Glutamatergic neuron (in vitro differentiated cells): ENCODE results near the gene PSENEN. TPM values are rescaled to one million over a fixed set of nuclear protein-coding genes. Genes with fewer than 3 reads are reported as not detected.

Experiments
- DNase-seq: peaks from one replicate; pipeline ENCODE4 v3.0.0; 2022
- H3K27ac Mint-ChIP-seq: one replicate; pipeline ENCODE4 v1.8.0; 2020; ENCODE audit warnings: mild to moderate bottlenecking, mixed read lengths, inconsistent platforms; ENCODE audit not compliant: unreplicated experiment
- H3K27me3 Mint-ChIP-seq: one replicate; pipeline ENCODE4 v1.8.0; 2020; ENCODE audit warnings: mild to moderate bottlenecking, moderate library complexity, mixed read lengths, inconsistent platforms; ENCODE audit not compliant: unreplicated experiment
- H3K36me3 Mint-ChIP-seq: one replicate; pipeline ENCODE4 v1.8.0; 2020; ENCODE audit warnings: mild to moderate bottlenecking, mixed read lengths, inconsistent platforms; ENCODE audit not compliant: unreplicated experiment
- H3K4me1 Mint-ChIP-seq: one replicate; pipeline ENCODE4 v1.8.0; 2020; ENCODE audit warnings: mild to moderate bottlenecking, low read depth, mixed read lengths, inconsistent platforms; ENCODE audit not compliant: unreplicated experiment
- H3K4me3 Mint-ChIP-seq: one replicate; pipeline ENCODE4 v1.8.0; 2020; ENCODE audit warnings: mild to moderate bottlenecking, mixed read lengths, inconsistent platforms; ENCODE audit not compliant: unreplicated experiment
- H3K9me3 Mint-ChIP-seq: one replicate; pipeline ENCODE4 v1.8.0; 2020; ENCODE audit warnings: mild to moderate bottlenecking, moderate library complexity, mixed read lengths, inconsistent platforms; ENCODE audit not compliant: unreplicated experiment
- total RNA-seq: library from RNA; stranded (reverse); fragmentation: NEBNext Ultra II Directional; extraction: Animal tissue kit (Norgen Biotek cat#: 25700); gene quantifications from one replicate; pipeline ENCODE4 v1.2.1, GENCODE V29; 2021; ENCODE audit not compliant: unreplicated experiment
- TF ChIP-seq, protein P1 (sequence below): fragments of 200-600 bp; sonication (generic); IDR thresholded peaks from one replicate; pipeline ENCODE4 v1.5.0; 2021; ENCODE audit not compliant: partially characterized antibody, unreplicated experiment

Gene PSENEN
- total RNA-seq, 1 donor from 2014 or later = 109 TPM

GRCh38 chr19:35788205-35788960, 42.9 kb downstream of the PSENEN start:
- Mint-ChIP-seq H3K4me1 (peaks cover 3% of the 10 kb centered on the region), H3K27me3 (peaks cover 6% of the 10 kb centered on the region), H3K36me3 (peaks cover 5% of the 10 kb centered on the region), H3K9me3 (peaks cover 4% of the 10 kb centered on the region), H3K4me3 (no peak overlapping the region), H3K27ac (no peak overlapping the region)
- TF ChIP-seq, protein P1, sequence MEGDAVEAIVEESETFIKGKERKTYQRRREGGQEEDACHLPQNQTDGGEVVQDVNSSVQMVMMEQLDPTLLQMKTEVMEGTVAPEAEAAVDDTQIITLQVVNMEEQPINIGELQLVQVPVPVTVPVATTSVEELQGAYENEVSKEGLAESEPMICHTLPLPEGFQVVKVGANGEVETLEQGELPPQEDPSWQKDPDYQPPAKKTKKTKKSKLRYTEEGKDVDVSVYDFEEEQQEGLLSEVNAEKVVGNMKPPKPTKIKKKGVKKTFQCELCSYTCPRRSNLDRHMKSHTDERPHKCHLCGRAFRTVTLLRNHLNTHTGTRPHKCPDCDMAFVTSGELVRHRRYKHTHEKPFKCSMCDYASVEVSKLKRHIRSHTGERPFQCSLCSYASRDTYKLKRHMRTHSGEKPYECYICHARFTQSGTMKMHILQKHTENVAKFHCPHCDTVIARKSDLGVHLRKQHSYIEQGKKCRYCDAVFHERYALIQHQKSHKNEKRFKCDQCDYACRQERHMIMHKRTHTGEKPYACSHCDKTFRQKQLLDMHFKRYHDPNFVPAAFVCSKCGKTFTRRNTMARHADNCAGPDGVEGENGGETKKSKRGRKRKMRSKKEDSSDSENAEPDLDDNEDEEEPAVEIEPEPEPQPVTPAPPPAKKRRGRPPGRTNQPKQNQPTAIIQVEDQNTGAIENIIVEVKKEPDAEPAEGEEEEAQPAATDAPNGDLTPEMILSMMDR = no peak
- no peak for DNase-seq

DNA sequence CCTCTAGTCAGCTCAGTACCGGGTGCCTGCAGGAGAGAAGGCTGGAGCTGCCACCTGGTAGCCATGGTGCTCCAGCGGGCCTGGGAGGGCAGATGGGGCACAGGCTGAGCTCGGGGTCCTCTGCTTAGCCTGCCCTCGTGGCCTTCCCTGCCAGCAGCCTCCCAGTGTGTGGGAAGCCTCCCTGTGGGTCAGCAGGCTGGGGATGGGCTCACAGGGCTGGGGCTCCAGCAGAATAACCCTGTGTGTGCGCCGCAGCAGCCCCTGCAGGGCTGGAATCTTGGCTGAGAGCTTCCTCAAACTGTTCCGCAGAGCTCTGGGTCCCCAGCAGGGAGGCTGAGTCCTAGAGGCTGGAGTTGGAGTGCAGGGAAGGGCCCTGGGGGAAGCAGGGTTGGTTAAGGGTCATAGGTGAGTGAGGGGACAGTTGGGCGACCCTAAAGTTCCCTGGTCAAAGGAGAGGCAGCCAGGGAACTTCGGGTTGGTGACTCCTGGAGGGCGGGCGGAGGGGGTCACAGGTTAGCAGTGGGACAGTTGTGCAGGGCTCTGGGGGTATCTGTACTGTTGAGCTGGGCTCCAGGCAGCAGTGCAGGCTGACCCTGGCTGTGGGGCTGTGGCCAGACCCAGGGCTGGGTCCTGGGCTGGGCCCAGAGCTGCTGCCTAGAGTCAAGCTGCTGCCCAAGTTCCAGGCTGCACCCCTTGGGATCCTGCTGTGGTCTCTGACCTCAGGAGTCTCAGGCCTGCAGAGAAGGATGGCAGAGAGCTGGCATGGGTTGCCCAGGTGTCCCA, 43.9 kb downstream of the PSENEN start:
- H3K4me1 Mint-ChIP-seq = peaks cover 3% of the 10 kb centered on the region
- no peak overlapping the region for H3K4me3 Mint-ChIP-seq
- H3K36me3 Mint-ChIP-seq = peaks cover 5% of the 10 kb centered on the region
- no peak for DNase-seq
- peaks cover 4% of the 10 kb centered on the region for H3K27me3 Mint-ChIP-seq
- H3K9me3 Mint-ChIP-seq = peaks cover 3% of the 10 kb centered on the region
- H3K27ac Mint-ChIP-seq = no peak overlapping the region
- TF ChIP-seq, protein P1 = no peak

DNA sequence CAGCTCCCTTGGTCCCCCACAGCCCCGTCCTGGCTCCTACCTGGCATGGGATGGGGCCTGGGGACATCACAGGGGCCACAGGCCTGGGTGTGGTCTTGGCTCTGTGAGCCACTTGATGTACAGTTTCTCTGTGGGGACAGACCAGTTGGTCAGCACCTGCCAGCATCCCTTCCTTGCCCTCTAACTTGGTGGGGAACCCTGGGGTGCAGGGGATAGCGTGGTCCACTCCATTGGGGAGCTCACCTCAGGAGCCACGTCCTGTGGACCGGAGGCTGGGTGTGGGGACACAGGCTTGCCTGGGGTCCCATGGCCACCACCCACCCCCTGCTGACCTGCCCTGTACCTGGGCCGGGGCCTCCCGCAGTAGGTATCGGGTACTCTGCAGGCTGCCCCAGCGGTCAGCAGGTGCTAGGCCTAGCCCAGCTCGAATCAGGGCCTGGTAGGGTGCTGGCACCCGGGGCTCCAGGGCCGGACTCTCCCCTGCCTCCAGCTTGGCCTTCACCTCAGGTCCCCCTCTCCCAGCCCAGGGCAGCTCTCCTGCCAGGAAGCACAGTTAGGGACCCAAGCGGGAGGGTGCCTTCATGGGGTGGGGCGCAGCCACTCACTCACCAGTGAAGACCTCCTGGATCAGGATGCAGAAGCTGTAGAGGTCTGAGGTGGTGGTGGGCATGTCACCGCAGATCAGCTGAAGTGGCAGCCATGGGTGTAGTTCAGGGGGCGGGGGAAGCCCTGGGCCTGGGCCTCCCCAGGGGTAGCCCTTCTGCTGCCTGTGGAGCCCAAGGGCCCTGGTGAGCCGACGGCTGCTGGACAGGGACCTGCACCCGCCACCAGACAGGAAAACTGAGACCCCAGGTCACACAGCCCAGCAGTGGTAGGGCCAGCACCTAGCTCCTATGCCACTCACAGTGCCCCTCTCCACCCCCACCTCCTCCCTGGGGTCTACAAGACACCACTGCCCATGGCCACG, 44.8 kb downstream of the PSENEN start:
- Mint-ChIP-seq H3K36me3 (peaks cover 5% of the 10 kb centered on the region), H3K27ac (no peak overlapping the region), H3K4me3 (no peak overlapping the region), H3K4me1 (peaks cover 3% of the 10 kb centered on the region), H3K27me3 (peaks cover 4% of the 10 kb centered on the region), H3K9me3 (peaks cover 3% of the 10 kb centered on the region)
- DNase-seq = no peak
- TF ChIP-seq, protein P1 = no peak

DNA sequence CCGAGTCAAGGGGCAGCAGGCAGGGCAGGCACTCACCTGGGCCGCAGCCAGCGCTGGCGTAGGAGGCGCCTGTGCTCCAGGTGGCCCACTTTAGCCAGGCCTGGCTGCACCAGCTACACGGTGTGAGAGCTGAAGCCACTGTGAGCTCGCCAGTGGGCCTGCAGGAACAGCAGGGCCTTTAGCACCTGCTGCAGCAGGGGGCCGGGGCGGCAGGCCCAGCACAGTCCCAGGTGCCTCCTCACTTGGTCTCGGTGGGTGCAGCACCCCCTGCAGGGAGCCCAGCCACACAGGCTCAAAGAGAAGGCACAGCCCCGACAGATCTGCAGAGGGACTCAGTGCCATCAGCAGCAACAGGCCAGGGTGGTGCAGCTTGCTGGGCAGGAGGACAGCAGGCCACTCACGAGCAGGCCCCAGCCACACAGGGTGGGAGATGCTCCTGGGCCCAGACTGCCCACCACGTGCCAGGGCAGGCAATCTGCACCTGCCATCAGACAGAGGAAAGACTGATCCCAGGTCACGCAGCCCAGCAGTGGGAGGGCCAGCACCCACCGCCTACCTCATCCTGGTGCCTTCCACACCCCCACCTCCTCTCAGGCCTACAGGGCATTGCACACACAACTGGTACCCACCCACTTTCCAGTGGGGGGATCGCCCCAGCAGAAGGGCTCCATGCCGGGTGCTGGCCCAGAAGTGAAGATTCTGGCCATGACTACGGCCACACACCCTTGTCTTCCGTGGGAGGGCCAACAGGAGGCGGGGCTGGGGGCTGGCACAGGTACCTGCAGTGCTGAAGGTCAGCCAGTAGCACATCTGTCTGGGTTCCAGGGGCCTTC, 45.7 kb downstream of the PSENEN start:
- no peak overlapping the region for H3K4me3 Mint-ChIP-seq
- no peak for DNase-seq
- peaks cover under 1% of the 10 kb centered on the region for H3K4me1 Mint-ChIP-seq
- H3K27me3 Mint-ChIP-seq = peaks cover 8% of the 10 kb centered on the region
- TF ChIP-seq, protein P1 = no peak
- peaks cover 3% of the 10 kb centered on the region for H3K9me3 Mint-ChIP-seq
- H3K27ac Mint-ChIP-seq = no peak overlapping the region
- H3K36me3 Mint-ChIP-seq = peaks cover 1% of the 10 kb centered on the region
